IMR-90 (cell line): ENCODE results near the gene CTNNA1.

Experiments used
- CHD1 ChIP-seq: IDR thresholded peaks from 2 replicates; pipeline ENCODE4 v1.6.1; 2012; ENCODE audit warnings: low read depth, low read length, improper control_type of control experiment
- FOS ChIP-seq: fragments of 150-350 bp; IDR thresholded peaks from 2 replicates; pipeline ENCODE4 v1.6.1; 2016; ENCODE audit warnings: low read depth, low read length
- SMC3 ChIP-seq: fragments of 150-350 bp; IDR thresholded peaks from 2 replicates; pipeline ENCODE4 v1.6.1; 2016; ENCODE audit warnings: low read depth, mild to moderate bottlenecking, antibody characterized with exemption, low read length, moderate library complexity
- TF ChIP-seq, protein P1 (sequence below): conservative IDR thresholded peaks from 2 replicates; pipeline ENCODE4 v1.5.1; 2012; ENCODE audit warnings: mild to moderate bottlenecking, low read depth, low read length, improper control_type of control experiment

GRCh38 chr5:138910546-138911185 lies 157.4 kb downstream of the CTNNA1 start:
- TF ChIP-seq SMC3 = no peak
- TF ChIP-seq, protein P1, sequence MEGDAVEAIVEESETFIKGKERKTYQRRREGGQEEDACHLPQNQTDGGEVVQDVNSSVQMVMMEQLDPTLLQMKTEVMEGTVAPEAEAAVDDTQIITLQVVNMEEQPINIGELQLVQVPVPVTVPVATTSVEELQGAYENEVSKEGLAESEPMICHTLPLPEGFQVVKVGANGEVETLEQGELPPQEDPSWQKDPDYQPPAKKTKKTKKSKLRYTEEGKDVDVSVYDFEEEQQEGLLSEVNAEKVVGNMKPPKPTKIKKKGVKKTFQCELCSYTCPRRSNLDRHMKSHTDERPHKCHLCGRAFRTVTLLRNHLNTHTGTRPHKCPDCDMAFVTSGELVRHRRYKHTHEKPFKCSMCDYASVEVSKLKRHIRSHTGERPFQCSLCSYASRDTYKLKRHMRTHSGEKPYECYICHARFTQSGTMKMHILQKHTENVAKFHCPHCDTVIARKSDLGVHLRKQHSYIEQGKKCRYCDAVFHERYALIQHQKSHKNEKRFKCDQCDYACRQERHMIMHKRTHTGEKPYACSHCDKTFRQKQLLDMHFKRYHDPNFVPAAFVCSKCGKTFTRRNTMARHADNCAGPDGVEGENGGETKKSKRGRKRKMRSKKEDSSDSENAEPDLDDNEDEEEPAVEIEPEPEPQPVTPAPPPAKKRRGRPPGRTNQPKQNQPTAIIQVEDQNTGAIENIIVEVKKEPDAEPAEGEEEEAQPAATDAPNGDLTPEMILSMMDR = no peak
- TF ChIP-seq FOS = no peak
- no peak for TF ChIP-seq CHD1
